IMR-90 (cell line): Measurements from ENCODE around the gene GNG2. TPM values are rescaled to one million over a fixed set of nuclear protein-coding genes. Genes with fewer than 3 reads are reported as not detected.

Source experiments
- ATAC-seq: fragments of 200-7000 bp; cut with Tn5 transposase; 2 replicates; pipeline ENCODE4 v1.9.1; 2020; ENCODE audit warnings: low read depth, mild to moderate bottlenecking, moderate library complexity
- BruUV-seq: library from RNA; stranded (reverse); fragments of 400-500 nt; replicated peaks from 2 replicates; lab custom pipeline; 2021; lab: Mats Ljungman, UMichigan
- CTCF ChIA-PET: fragments of 300-600 bp; formaldehyde crosslinking; extraction: SDS; loops from one replicate; lab custom pipeline; 2021; ENCODE audit warnings: antibody characterized with exemption; lab: Yijun Ruan, JAX
- POLR2A ChIA-PET: fragments of 300-600 bp; sonication (Branson Sonifier 250); formaldehyde crosslinking; loops from one replicate; lab custom pipeline; 2022; ENCODE audit warnings: antibody characterized with exemption; ENCODE audit not compliant: unreplicated experiment; lab: Charles Lee
- DNase-seq: peaks from one replicate; pipeline ENCODE4 v3.0.0; 2013
- H2AFZ ChIP-seq: replicated peaks from 2 replicates; pipeline ENCODE3; 2013; ENCODE audit warnings: low read length, mild to moderate bottlenecking; ENCODE audit not compliant: poor library complexity
- H2AK5ac ChIP-seq: 2 replicates; pipeline ENCODE4 v1.6.1; 2013; ENCODE audit warnings: low read depth, low read length, inconsistent platforms
- H2AK9ac ChIP-seq: replicated peaks from 2 replicates; pipeline ENCODE3; 2013; ENCODE audit warnings: mild to moderate bottlenecking, low read depth, low read length, moderate library complexity; ENCODE audit not compliant: poor library complexity
- H2BK120ac ChIP-seq: 2 replicates; pipeline ENCODE4 v1.6.1; 2013; ENCODE audit warnings: low read depth, low read length, inconsistent platforms
- H2BK15ac ChIP-seq: 3 replicates; pipeline ENCODE4 v1.6.1; 2013; ENCODE audit warnings: low read depth, low read length, inconsistent platforms
- H2BK20ac ChIP-seq: 2 replicates; pipeline ENCODE4 v1.6.1; 2013; ENCODE audit warnings: low read depth, mild to moderate bottlenecking, inconsistent platforms, low read length, moderate library complexity
- H2BK5ac ChIP-seq: 2 replicates; pipeline ENCODE4 v1.6.1; 2013; ENCODE audit warnings: mild to moderate bottlenecking, low read depth, low read length, inconsistent platforms; ENCODE audit not compliant: poor library complexity, severe bottlenecking
- H3K14ac ChIP-seq: replicated peaks from 2 replicates; pipeline ENCODE4 v1.6.1; 2013; ENCODE audit warnings: low read depth, low read length, inconsistent platforms
- H3K18ac ChIP-seq: 2 replicates; pipeline ENCODE4 v1.6.1; 2013; ENCODE audit warnings: low read depth, low read length, control low read depth
- H3K23ac ChIP-seq: 2 replicates; pipeline ENCODE4 v1.6.1; 2013; ENCODE audit warnings: low read depth, low read length, inconsistent platforms
- H3K27ac ChIP-seq: 2 replicates; pipeline ENCODE4 v1.5.1; 2013; ENCODE audit warnings: mild to moderate bottlenecking, control low read depth, low read length; ENCODE audit not compliant: insufficient read depth
- H3K27me3 ChIP-seq: 2 replicates; pipeline ENCODE4 v1.6.1; 2013; ENCODE audit warnings: low read length; ENCODE audit not compliant: control insufficient read depth, insufficient read depth
- H3K36me3 ChIP-seq: 2 replicates; pipeline ENCODE4 v1.6.1; 2013; ENCODE audit warnings: low read length, mixed read lengths; ENCODE audit not compliant: control insufficient read depth, insufficient read depth
- H3K4ac ChIP-seq: 2 replicates; pipeline ENCODE4 v1.6.1; 2013; ENCODE audit warnings: low read depth, low read length, inconsistent platforms
- H3K4me1 ChIP-seq: 2 replicates; pipeline ENCODE4 v1.6.1; 2013; ENCODE audit warnings: low read length, mixed read lengths; ENCODE audit not compliant: control insufficient read depth, insufficient read depth
- H3K4me2 ChIP-seq: 2 replicates; pipeline ENCODE4 v1.6.1; 2013; ENCODE audit warnings: low read depth, mild to moderate bottlenecking, control low read depth, low read length, moderate library complexity
- H3K4me3 ChIP-seq: 2 replicates; pipeline ENCODE4 v1.5.1; 2013; ENCODE audit warnings: low read depth, mild to moderate bottlenecking, control low read depth, low read length, moderate library complexity; ENCODE audit not compliant: insufficient read depth
- H3K56ac ChIP-seq: 2 replicates; pipeline ENCODE4 v1.6.1; 2013; ENCODE audit warnings: low read length, inconsistent platforms; ENCODE audit not compliant: insufficient read depth; ENCODE audit errors: extremely low read depth
- H3K79me1 ChIP-seq, 2 experiments: 2 replicates each; pipeline ENCODE4 v1.6.1; 2013; ENCODE audit warnings: low read length in 2 of 2, inconsistent platforms in 1 of 2, low read depth in 1 of 2
- H3K9ac ChIP-seq: 2 replicates; pipeline ENCODE4 v1.6.1; 2013; ENCODE audit warnings: low read depth, low read length, control low read depth
- H3K9me1 ChIP-seq: 2 replicates; pipeline ENCODE4 v1.6.1; 2013; ENCODE audit warnings: low read length, inconsistent platforms; ENCODE audit not compliant: insufficient read depth
- H3K9me3 ChIP-seq: 2 replicates; pipeline ENCODE4 v1.6.1; 2013; ENCODE audit warnings: low read length; ENCODE audit not compliant: control insufficient read depth, insufficient read depth
- H4K20me1 ChIP-seq: 2 replicates; pipeline ENCODE4 v1.6.1; 2013; ENCODE audit warnings: low read length, inconsistent platforms; ENCODE audit not compliant: insufficient read depth
- H4K5ac ChIP-seq: 2 replicates; pipeline ENCODE4 v1.6.1; 2013; ENCODE audit warnings: mild to moderate bottlenecking, low read depth, low read length, control low read depth
- H4K8ac ChIP-seq, 2 experiments: 2 replicates each; pipeline ENCODE4 v1.6.1; 2013; ENCODE audit warnings: low read depth in 2 of 2, low read length in 2 of 2, control low read depth in 1 of 2, inconsistent platforms in 1 of 2
- H4K91ac ChIP-seq: 2 replicates; pipeline ENCODE4 v1.6.1; 2013; ENCODE audit warnings: low read depth, low read length, inconsistent platforms; ENCODE audit not compliant: insufficient read depth
- BHLHE40 ChIP-seq: fragments of 150-350 bp; IDR thresholded peaks from 2 replicates; pipeline ENCODE4 v1.6.1; 2016; ENCODE audit warnings: mild to moderate bottlenecking, low read depth, low read length
- CTCF ChIP-seq: conservative IDR thresholded peaks from 2 replicates; pipeline ENCODE4 v1.5.1; 2012; ENCODE audit warnings: mild to moderate bottlenecking, low read depth, low read length, improper control_type of control experiment
- ELK1 ChIP-seq: fragments of 150-350 bp; IDR thresholded peaks from 2 replicates; pipeline ENCODE4 v1.6.1; 2016; ENCODE audit warnings: low read depth, mild to moderate bottlenecking, low read length, moderate library complexity, borderline replicate concordance
- MAFK ChIP-seq: IDR thresholded peaks from 2 replicates; pipeline ENCODE4 v1.6.1; 2012; ENCODE audit warnings: low read depth, low read length, improper control_type of control experiment
- MAZ ChIP-seq: IDR thresholded peaks from 2 replicates; pipeline ENCODE4 v1.6.1; 2012; ENCODE audit warnings: low read depth, mild to moderate bottlenecking, low read length, improper control_type of control experiment, moderate library complexity, borderline replicate concordance
- NFE2L2 ChIP-seq: fragments of 150-350 bp; IDR thresholded peaks from 2 replicates; pipeline ENCODE4 v1.6.1; 2016; ENCODE audit warnings: low read depth, mild to moderate bottlenecking, low read length
- POLR2A ChIP-seq: IDR thresholded peaks from 2 replicates; pipeline ENCODE4 v1.6.1; 2012; ENCODE audit warnings: mild to moderate bottlenecking, low read depth, low read length
- RCOR1 ChIP-seq: IDR thresholded peaks from 2 replicates; pipeline ENCODE4 v1.6.1; 2012; ENCODE audit warnings: mild to moderate bottlenecking, low read length, improper control_type of control experiment; ENCODE audit not compliant: insufficient replicate concordance
- RFX5 ChIP-seq: IDR thresholded peaks from 2 replicates; pipeline ENCODE4 v1.8.0; 2012; ENCODE audit warnings: low read depth, mild to moderate bottlenecking, low read length, moderate library complexity
- SMC3 ChIP-seq: fragments of 150-350 bp; IDR thresholded peaks from 2 replicates; pipeline ENCODE4 v1.6.1; 2016; ENCODE audit warnings: low read depth, mild to moderate bottlenecking, antibody characterized with exemption, low read length, moderate library complexity
- USF2 ChIP-seq: fragments of 150-350 bp; IDR thresholded peaks from 2 replicates; pipeline ENCODE4 v1.6.1; 2017; ENCODE audit warnings: mild to moderate bottlenecking, antibody characterized with exemption, low read length, low read depth
- WGBS, 2 experiments: methylation state at CpG; one replicate each; pipeline versions ENCODE4 v1.1.5 to v1.1.7; 2013; ENCODE audit warnings: missing lambda C conversion rate in 2 of 2; ENCODE audit not compliant: insufficient read length in 1 of 2; ENCODE audit errors: extremely low coverage in 2 of 2; 5-methylcytosine and 5-hydroxymethylcytosine counted together
- dilution Hi-C: fragments of 300-500 bp; cut with HindIII; formaldehyde crosslinking; loops from one replicate; pipeline ENCODE4 v1.14.3; 2018; ENCODE audit warnings: low sequenced_read_pairs; ENCODE audit not compliant: unreplicated experiment
- in situ Hi-C: fragments of 300-500 bp; cut with MboI; formaldehyde crosslinking; loops from 3 replicates; pipeline ENCODE4 v1.14.3; 2019; ENCODE audit warnings: low sequenced_read_pairs, inconsistent platforms, mixed read lengths
- intact Hi-C: fragments of 100-400 bp; cut with micrococcal nuclease; formaldehyde crosslinking; loops from 2 replicates; pipeline ENCODE4 v1.10.0; 2022
- polyA plus RNA-seq, 3 experiments: library from polyadenylated mRNA; depleted of rRNA; stranded (reverse); fragments of >200 nt; gene quantifications; 2 replicates each; pipeline ENCODE4 v1.2.3, GENCODE V29; 2012; ENCODE audit warnings: low replicate concordance in 1 of 3
- total RNA-seq: library from RNA; depleted of rRNA; stranded (reverse); fragments of >200 nt; gene quantifications from 2 replicates; pipeline ENCODE4 v1.2.3, GENCODE V29; 2012

GNG2 gene
- total and polyA plus RNA-seq, 2 of the 4 experiments (the other 2 are of a cell fraction): 13.1 to 14.6 TPM

- Histone ChIP-seq H4K5ac (no peak overlapping the region), H3K56ac (no peak overlapping the region), H3K79me1 (peaks cover 0 to 7% of the 10 kb centered on the region in 2 experiments; a peak in 2 of 4 replicates), H3K18ac (no peak overlapping the region), H2BK15ac (no peak overlapping the region), H2AK5ac (no peak overlapping the region), H3K4me2 (no peak overlapping the region), H3K14ac (no peak overlapping the region), H3K9me1 (no peaks in the 10 kb centered on the region; the same call in 1 of the 2 replicates), H3K27ac (no peak overlapping the region), H2BK20ac (no peak overlapping the region), H3K23ac (no peak overlapping the region), H3K4ac (no peak overlapping the region), H4K8ac (no peak overlapping the region), H3K4me1 (0 out of 2 replicates have a peak, but pooled peaks cover 2% of the 10 kb centered on the region), H2BK5ac (no peak overlapping the region), H3K9me3 (no peaks in the 10 kb centered on the region), H4K20me1 (no peaks in the 10 kb centered on the region), H2AFZ (no peak overlapping the region), H3K4me3 (no peak overlapping the region), H3K36me3 (peaks cover 2% of the 10 kb centered on the region; the same call in 1 of the 2 replicates), H3K27me3 (no peaks in the 10 kb centered on the region), H2AK9ac (no peak overlapping the region), H2BK120ac (no peak overlapping the region), H3K9ac (no peak overlapping the region), H4K91ac (no peak overlapping the region)
- DNase-seq (peak; percentile 14), ATAC-seq (no peak)
- intact Hi-C loops (no loop called here), dilution Hi-C loops (no loop called here), in situ Hi-C loops (no loop called here)
- 60% methylated on average over 2 of the region's 8 CpGs; no CpG with 5 or more reads in 1 of the 2 experiments for WGBS, 2 experiments
- TF ChIP-seq RFX5: no peak
- no peak for TF ChIP-seq MAZ
- no peak for TF ChIP-seq RCOR1
- TF ChIP-seq POLR2A: no peak
- no peak for TF ChIP-seq SMC3
- TF ChIP-seq CTCF: no peak
- TF ChIP-seq BHLHE40: no peak
- TF ChIP-seq USF2: no peak
- TF ChIP-seq NFE2L2: no peak
- TF ChIP-seq MAFK: no peak
- no peak for TF ChIP-seq ELK1
- no TSS peak for BruUV-seq
- POLR2A ChIA-PET: no interaction called here
- CTCF ChIA-PET: interaction anchor here (1.0 kb wide), 1 partner anchor 16 kb away, joined by 4 read pairs; no protein-coding TSS in a partner anchor
Observed at GRCh38 chr14:51929910-51930682, 69.7 kb downstream of the GNG2 start.
